Measurements from ENCODE around the gene ATP6V0E2. TPM values are rescaled to one million over a fixed set of nuclear protein-coding genes. Genes with fewer than 3 reads are reported as not detected.

Gene ATP6V0E2
- total RNA-seq, 6 experiments from 2014 or later: 33.8 to 95.1 (median 70.9) TPM

Small RNA genes within 50 kb of the gene (small RNA-seq; reads per million reads assigned to genes)
- 0 reads per million in 2 experiments for gene AC093458.1

Other genes with a start within 250 kb of the ATP6V0E2 start
- gene ZNF467, start 100.4 kb upstream of the ATP6V0E2 start, total RNA-seq: 10 to 100 TPM in 1 of 6 experiments, 1 to 10 TPM in 5; 3.6 to 14.6 (median 5.8) TPM
- gene ZNF862, start 35.6 kb upstream of the ATP6V0E2 start, total RNA-seq: 10 to 100 TPM in 2 of 6 experiments, 1 to 10 TPM in 4; 2.5 to 11.3 (median 7.1) TPM

Data from right lobe of liver (tissue), 5 donors.